Activated naive CD4-positive, alpha-beta T cell treated with anti-CD3 and anti-CD28 coated beads, Interleukin-2, amount 10 ng/mL, durations not matched to agents 7 days and 5 days (primary cell): ENCODE data around the gene ADCY2.

Source experiments
- CTCF ChIA-PET: fragments of 350-600 bp; sonication (Branson Sonifier 250); formaldehyde crosslinking; loops from one replicate; lab custom pipeline; 2021; ENCODE audit warnings: antibody characterized with exemption; lab: Charles Lee
- DNase-seq: peaks from one replicate; pipeline ENCODE4 v3.0.0-alpha.2; 2020
- H3K27ac Mint-ChIP-seq: one replicate; pipeline ENCODE4 v1.8.0; 2021; ENCODE audit warnings: mild to moderate bottlenecking, moderate library complexity, mixed read lengths
- H3K27me3 Mint-ChIP-seq: one replicate; pipeline ENCODE4 v1.8.0; 2021; ENCODE audit warnings: mild to moderate bottlenecking, mixed read lengths
- H3K36me3 Mint-ChIP-seq: one replicate; pipeline ENCODE4 v1.8.0; 2021; ENCODE audit warnings: mixed read lengths
- H3K4me1 Mint-ChIP-seq: one replicate; pipeline ENCODE4 v1.8.0; 2021; ENCODE audit warnings: mixed read lengths
- H3K4me3 Mint-ChIP-seq: one replicate; pipeline ENCODE4 v1.8.0; 2021; ENCODE audit warnings: mild to moderate bottlenecking, moderate library complexity, mixed read lengths
- H3K9me3 Mint-ChIP-seq: one replicate; pipeline ENCODE4 v1.8.0; 2021; ENCODE audit warnings: mixed read lengths

Gene ADCY2

DNA sequence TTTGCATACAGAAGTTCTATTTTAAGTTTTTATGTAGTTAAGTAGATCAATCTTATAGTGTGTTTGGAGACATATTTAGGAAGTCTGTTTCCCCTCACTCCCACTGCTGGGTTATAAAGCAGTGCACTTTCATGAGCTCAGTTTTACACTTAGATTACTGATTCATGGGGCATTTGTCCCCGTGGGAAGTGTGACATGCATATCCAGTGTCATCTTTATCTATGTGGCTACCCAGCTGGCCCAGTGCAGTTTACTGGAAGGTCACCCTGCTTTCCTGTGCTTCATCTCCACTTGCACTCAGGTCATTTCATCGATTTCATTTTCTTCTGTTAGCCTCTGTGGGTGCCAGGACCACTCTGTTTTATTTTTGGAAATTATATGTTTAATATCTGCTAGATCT, 49.1 kb downstream of the ADCY2 start:
- no peaks in the 10 kb centered on the region for H3K27me3 Mint-ChIP-seq
- H3K4me1 Mint-ChIP-seq, result no peaks in the 10 kb centered on the region
- H3K27ac Mint-ChIP-seq, result no peak overlapping the region
- no peak for DNase-seq
- CTCF ChIA-PET, result no interaction called here
- no peaks in the 10 kb centered on the region for H3K9me3 Mint-ChIP-seq
- H3K4me3 Mint-ChIP-seq, result no peak overlapping the region
- H3K36me3 Mint-ChIP-seq, result no peaks in the 10 kb centered on the region

DNA sequence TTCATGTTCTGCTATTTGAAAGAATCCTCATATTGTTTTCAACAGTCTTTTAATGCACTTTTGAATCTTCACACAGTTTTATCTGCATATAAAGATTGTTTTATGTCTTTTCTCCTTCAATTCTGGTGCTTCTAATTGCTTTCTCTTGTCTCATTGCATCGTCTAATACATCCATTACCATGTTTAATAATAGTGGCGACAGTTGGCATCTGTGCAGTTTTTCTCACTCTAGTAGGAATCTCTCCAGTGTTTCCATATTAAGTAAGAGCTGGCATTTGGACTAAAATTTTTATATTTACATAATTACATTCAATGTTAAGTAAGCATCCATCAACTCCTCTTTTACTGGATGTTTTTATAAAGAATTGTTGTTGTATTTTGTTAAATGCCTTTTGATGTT, 49.9 kb downstream of the ADCY2 start:
- DNase-seq, result no peak
- Mint-ChIP-seq H3K4me3 (no peak overlapping the region), H3K27me3 (no peaks in the 10 kb centered on the region), H3K9me3 (no peaks in the 10 kb centered on the region), H3K27ac (no peak overlapping the region), H3K36me3 (no peaks in the 10 kb centered on the region), H3K4me1 (no peaks in the 10 kb centered on the region)
- CTCF ChIA-PET, result no interaction called here

GRCh38 chr5:7446913-7447312, 51.0 kb downstream of the ADCY2 start:
- Mint-ChIP-seq H3K27me3 (no peaks in the 10 kb centered on the region), H3K27ac (no peak overlapping the region), H3K36me3 (no peaks in the 10 kb centered on the region), H3K4me1 (no peaks in the 10 kb centered on the region), H3K4me3 (no peak overlapping the region), H3K9me3 (no peaks in the 10 kb centered on the region)
- no peak for DNase-seq
- CTCF ChIA-PET, result no interaction called here

- H3K9me3 Mint-ChIP-seq, result no peaks in the 10 kb centered on the region
- H3K27ac Mint-ChIP-seq, result no peak overlapping the region
- DNase-seq, result no peak
- CTCF ChIA-PET, result no interaction called here
- H3K4me3 Mint-ChIP-seq, result no peak overlapping the region
- H3K36me3 Mint-ChIP-seq, result no peaks in the 10 kb centered on the region
- no peaks in the 10 kb centered on the region for H3K27me3 Mint-ChIP-seq
- H3K4me1 Mint-ChIP-seq, result no peaks in the 10 kb centered on the region
Measured at GRCh38 chr5:7453947-7454346, 58.0 kb downstream of the ADCY2 start.

- Mint-ChIP-seq H3K4me1 (no peaks in the 10 kb centered on the region), H3K27ac (no peak overlapping the region), H3K4me3 (no peak overlapping the region), H3K36me3 (no peaks in the 10 kb centered on the region), H3K27me3 (no peaks in the 10 kb centered on the region), H3K9me3 (no peaks in the 10 kb centered on the region)
- CTCF ChIA-PET, result interaction anchor here (0.6 kb wide), 1 partner anchor 644 kb away, joined by 3 read pairs; no protein-coding TSS in a partner anchor
- no peak for DNase-seq
Measured at GRCh38 chr5:7456206-7456605, 60.3 kb downstream of the ADCY2 start.

DNA sequence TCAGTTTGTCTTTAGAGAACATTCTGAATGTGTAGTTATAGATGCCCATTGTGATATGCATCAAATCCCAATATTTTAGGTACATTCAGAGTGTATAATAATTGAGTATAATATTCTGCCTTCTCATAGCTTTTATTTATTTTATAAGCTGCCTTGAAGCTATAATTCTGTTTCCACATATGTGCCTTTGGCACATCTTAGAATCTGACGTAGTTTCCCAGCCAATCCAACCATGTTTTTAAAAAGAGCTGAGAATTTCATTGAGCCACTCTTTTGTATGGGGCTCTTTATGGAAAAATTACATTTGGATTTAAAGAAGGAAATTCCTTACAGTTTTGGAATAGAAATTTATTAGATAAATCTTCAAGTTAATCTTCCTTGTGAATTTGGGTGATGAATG, 65.4 kb downstream of the ADCY2 start:
- Mint-ChIP-seq H3K27me3 (no peaks in the 10 kb centered on the region), H3K9me3 (no peaks in the 10 kb centered on the region), H3K27ac (no peak overlapping the region), H3K4me3 (no peak overlapping the region), H3K4me1 (no peaks in the 10 kb centered on the region), H3K36me3 (no peaks in the 10 kb centered on the region)
- CTCF ChIA-PET, result no interaction called here
- no peak for DNase-seq

- Mint-ChIP-seq H3K4me1 (no peaks in the 10 kb centered on the region), H3K27me3 (no peaks in the 10 kb centered on the region), H3K9me3 (no peaks in the 10 kb centered on the region), H3K4me3 (no peak overlapping the region), H3K36me3 (no peaks in the 10 kb centered on the region), H3K27ac (no peak overlapping the region)
- DNase-seq, result no peak
- CTCF ChIA-PET, result no interaction called here
Measured at GRCh38 chr5:7462758-7463157, 66.8 kb downstream of the ADCY2 start.

GRCh38 chr5:7464182-7464581, 68.2 kb downstream of the ADCY2 start:
- no peak overlapping the region for H3K4me3 Mint-ChIP-seq
- no peaks in the 10 kb centered on the region for H3K4me1 Mint-ChIP-seq
- H3K27me3 Mint-ChIP-seq, result no peaks in the 10 kb centered on the region
- DNase-seq, result no peak
- CTCF ChIA-PET, result interaction anchor here (0.6 kb wide), 1 partner anchor 129 kb away, joined by 3 read pairs; no protein-coding TSS in a partner anchor
- no peak overlapping the region for H3K27ac Mint-ChIP-seq
- H3K36me3 Mint-ChIP-seq, result no peaks in the 10 kb centered on the region
- no peaks in the 10 kb centered on the region for H3K9me3 Mint-ChIP-seq

- H3K27ac Mint-ChIP-seq, result no peak overlapping the region
- CTCF ChIA-PET, result no interaction called here
- no peaks in the 10 kb centered on the region for H3K27me3 Mint-ChIP-seq
- no peak overlapping the region for H3K4me3 Mint-ChIP-seq
- no peak for DNase-seq
- no peaks in the 10 kb centered on the region for H3K4me1 Mint-ChIP-seq
- peaks cover 6% of the 10 kb centered on the region for H3K9me3 Mint-ChIP-seq
- H3K36me3 Mint-ChIP-seq, result no peaks in the 10 kb centered on the region
Measured at GRCh38 chr5:7467179-7467578, 71.2 kb downstream of the ADCY2 start.

DNA sequence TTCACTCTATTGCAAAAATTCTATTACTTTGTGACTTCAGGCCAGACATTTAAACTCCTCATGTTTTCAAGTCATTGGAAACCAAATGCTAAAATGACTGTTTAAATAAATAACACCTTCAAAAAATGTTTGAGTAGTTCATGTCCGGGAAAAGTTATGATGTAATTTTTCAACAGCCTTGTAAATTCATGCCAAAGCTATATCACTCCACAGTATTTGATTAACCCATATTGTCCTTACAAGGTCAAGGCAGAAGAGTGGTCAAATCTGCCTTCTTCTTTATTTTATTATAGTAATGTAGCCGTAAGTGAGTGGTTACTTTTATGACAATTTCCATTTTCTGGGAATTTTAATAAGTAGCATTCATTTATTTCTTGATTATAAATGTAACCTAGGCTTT, 72.8 kb downstream of the ADCY2 start:
- H3K36me3 Mint-ChIP-seq, result no peaks in the 10 kb centered on the region
- H3K27ac Mint-ChIP-seq, result no peak overlapping the region
- H3K27me3 Mint-ChIP-seq, result no peaks in the 10 kb centered on the region
- peaks cover 6% of the 10 kb centered on the region for H3K9me3 Mint-ChIP-seq
- CTCF ChIA-PET, result no interaction called here
- no peak overlapping the region for H3K4me3 Mint-ChIP-seq
- DNase-seq, result no peak
- no peaks in the 10 kb centered on the region for H3K4me1 Mint-ChIP-seq

DNA sequence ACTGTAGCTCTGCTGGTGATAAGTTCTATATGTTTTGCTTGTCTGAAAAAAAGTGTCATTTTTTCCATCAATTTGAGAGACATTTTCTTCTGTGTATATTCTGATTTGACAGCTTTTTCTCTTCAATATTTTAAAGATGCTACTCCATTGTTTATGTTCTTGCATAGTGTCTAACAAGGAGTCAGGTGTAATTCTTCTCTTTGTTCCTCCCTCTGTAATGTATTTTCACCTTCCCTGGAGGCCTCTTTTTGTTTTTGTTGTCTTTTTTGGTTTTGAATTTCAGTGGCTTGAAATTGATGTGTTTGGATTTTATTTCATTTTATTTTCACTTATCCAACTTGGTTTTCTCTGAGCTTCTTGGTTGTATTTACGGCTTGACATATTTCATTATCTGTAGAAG, 75.8 kb downstream of the ADCY2 start:
- H3K27ac Mint-ChIP-seq, result no peak overlapping the region
- H3K36me3 Mint-ChIP-seq, result no peaks in the 10 kb centered on the region
- no peaks in the 10 kb centered on the region for H3K4me1 Mint-ChIP-seq
- CTCF ChIA-PET, result interaction anchor here (1.2 kb wide), 1 partner anchor 1967 kb away, joined by 4 read pairs; no protein-coding TSS in a partner anchor
- no peaks in the 10 kb centered on the region for H3K27me3 Mint-ChIP-seq
- no peak for DNase-seq
- H3K9me3 Mint-ChIP-seq, result peaks cover 14% of the 10 kb centered on the region
- H3K4me3 Mint-ChIP-seq, result no peak overlapping the region

DNA sequence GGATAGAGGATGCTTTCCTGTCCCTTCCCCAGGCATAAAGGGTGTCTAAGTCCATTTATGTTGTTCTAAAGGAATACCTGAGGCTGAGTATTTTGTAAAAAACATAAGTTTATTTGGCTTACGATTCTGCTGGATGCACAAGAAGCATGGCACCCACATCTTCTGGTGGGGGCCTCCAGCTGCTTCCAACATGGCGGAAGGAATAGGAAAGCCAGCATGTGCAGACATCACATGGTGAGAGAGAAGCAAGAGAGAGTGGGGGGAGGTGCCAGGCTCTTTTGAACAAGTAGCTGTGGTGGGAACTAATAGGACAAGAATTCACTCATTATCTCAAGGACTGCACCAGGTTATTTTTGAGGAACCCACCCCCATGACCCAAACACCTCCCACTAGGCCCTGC, 77.2 kb downstream of the ADCY2 start:
- CTCF ChIA-PET, result no interaction called here
- Mint-ChIP-seq H3K27me3 (no peaks in the 10 kb centered on the region), H3K4me3 (no peak overlapping the region), H3K36me3 (no peaks in the 10 kb centered on the region), H3K9me3 (peaks cover 14% of the 10 kb centered on the region), H3K27ac (no peak overlapping the region), H3K4me1 (no peaks in the 10 kb centered on the region)
- DNase-seq, result no peak

- Mint-ChIP-seq H3K9me3 (peaks cover 14% of the 10 kb centered on the region), H3K27me3 (no peaks in the 10 kb centered on the region), H3K36me3 (no peaks in the 10 kb centered on the region), H3K4me1 (no peaks in the 10 kb centered on the region), H3K27ac (no peak overlapping the region), H3K4me3 (no peak overlapping the region)
- CTCF ChIA-PET, result no interaction called here
- no peak for DNase-seq
Measured at GRCh38 chr5:7473668-7474215, 77.8 kb downstream of the ADCY2 start.

GRCh38 chr5:7474821-7475403, 79.0 kb downstream of the ADCY2 start:
- Mint-ChIP-seq H3K4me1 (no peaks in the 10 kb centered on the region), H3K27me3 (no peaks in the 10 kb centered on the region), H3K9me3 (peaks cover 14% of the 10 kb centered on the region), H3K27ac (no peak overlapping the region), H3K36me3 (no peaks in the 10 kb centered on the region), H3K4me3 (no peak overlapping the region)
- CTCF ChIA-PET, result no interaction called here
- DNase-seq, result no peak

DNA sequence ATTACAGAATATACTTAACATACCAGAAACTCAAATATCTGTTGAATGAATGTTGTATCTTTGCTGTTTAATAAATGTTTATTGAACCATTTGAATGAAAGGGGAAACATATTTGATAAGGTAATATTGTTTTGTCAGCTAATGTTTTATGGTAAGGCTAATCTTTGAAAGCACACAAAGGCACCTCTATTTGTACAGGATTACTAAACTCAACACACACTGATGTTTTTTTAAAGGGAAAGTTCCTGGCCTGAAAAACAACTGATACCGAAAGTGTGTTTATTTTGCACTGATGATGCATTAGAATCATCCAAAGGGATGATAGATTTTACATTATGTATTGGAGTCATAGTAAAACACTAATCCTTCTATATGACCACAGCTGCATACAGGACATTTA, 82.5 kb downstream of the ADCY2 start:
- DNase-seq, result no peak
- CTCF ChIA-PET, result no interaction called here
- no peaks in the 10 kb centered on the region for H3K27me3 Mint-ChIP-seq
- H3K9me3 Mint-ChIP-seq, result peaks cover 8% of the 10 kb centered on the region
- no peak overlapping the region for H3K27ac Mint-ChIP-seq
- no peaks in the 10 kb centered on the region for H3K36me3 Mint-ChIP-seq
- H3K4me1 Mint-ChIP-seq, result no peaks in the 10 kb centered on the region
- no peak overlapping the region for H3K4me3 Mint-ChIP-seq
